Measurements from ENCODE around the gene DCLK3. TPM values are rescaled to one million over a fixed set of nuclear protein-coding genes. Genes with fewer than 3 reads are reported as not detected.

Gene DCLK3
- total and polyA plus RNA-seq, 5 experiments from 2014 or later: not detected

- Mint-ChIP-seq H3K4me1 (no peaks in the 10 kb centered on the region), H3K27ac (peak overlapping the region in 1 of 10 donors; percentile 18), H3K9me3 (peaks cover 4 to 32% (median 28%) of the 10 kb centered on the region in 9 donors), H3K4me3 (no peak overlapping the region), H3K27me3 (peaks cover 0 to 8% (median 4%) of the 10 kb centered on the region in 5 donors), H3K36me3 (peaks cover 3 to 26% (median 4%) of the 10 kb centered on the region in 3 donors)
- POLR2A ChIA-PET: no interaction called here
- ATAC-seq (no peak), DNase-seq (no peak)
Measured at GRCh38 chr3:36674816-36675215, 89.5 kb downstream of the DCLK3 start.

GRCh38 chr3:36669764-36670163 lies 94.6 kb downstream of the DCLK3 start:
- Mint-ChIP-seq H3K36me3 (no peaks in the 10 kb centered on the region), H3K9me3 (peaks cover 0 to 8% (median 0%) of the 10 kb centered on the region in 9 donors), H3K4me3 (no peak overlapping the region), H3K27ac (no peak overlapping the region), H3K4me1 (no peaks in the 10 kb centered on the region), H3K27me3 (peaks cover 6 to 25% (median 11%) of the 10 kb centered on the region in 5 donors)
- no peak for DNase-seq
- POLR2A ChIA-PET: no interaction called here
- ATAC-seq: no peak

- Mint-ChIP-seq H3K36me3 (no peaks in the 10 kb centered on the region), H3K27ac (no peak overlapping the region), H3K27me3 (peaks cover 5 to 25% (median 8%) of the 10 kb centered on the region in 5 donors), H3K4me1 (no peaks in the 10 kb centered on the region), H3K4me3 (no peak overlapping the region), H3K9me3 (peaks cover 0 to 8% (median 0%) of the 10 kb centered on the region in 9 donors)
- POLR2A ChIA-PET: no interaction called here
- DNase-seq (no peak), ATAC-seq (no peak)
Measured at GRCh38 chr3:36666166-36666565, 98.2 kb downstream of the DCLK3 start.

- H3K36me3 Mint-ChIP-seq: no peaks in the 10 kb centered on the region
- no peak overlapping the region for H3K4me3 Mint-ChIP-seq
- H3K9me3 Mint-ChIP-seq: peaks cover 0 to 8% (median 0%) of the 10 kb centered on the region in 9 donors
- ATAC-seq (no peak), DNase-seq (no peak)
- H3K4me1 Mint-ChIP-seq: no peaks in the 10 kb centered on the region
- peaks cover 1 to 15% (median 10%) of the 10 kb centered on the region in 5 donors for H3K27me3 Mint-ChIP-seq
- H3K27ac Mint-ChIP-seq: no peak overlapping the region
- POLR2A ChIA-PET: no interaction called here
Measured at GRCh38 chr3:36663666-36664291, 100.6 kb downstream of the DCLK3 start.

GRCh38 chr3:36662626-36663025 lies 101.7 kb downstream of the DCLK3 start:
- Mint-ChIP-seq H3K9me3 (peaks cover 0 to 5% (median 0%) of the 10 kb centered on the region in 9 donors), H3K27me3 (peaks cover 9 to 19% (median 12%) of the 10 kb centered on the region in 5 donors), H3K4me3 (no peak overlapping the region), H3K4me1 (no peaks in the 10 kb centered on the region), H3K36me3 (no peaks in the 10 kb centered on the region), H3K27ac (no peak overlapping the region)
- POLR2A ChIA-PET: no interaction called here
- DNase-seq (no peak), ATAC-seq (no peak)

Other genes starting within 250 kb of the DCLK3 start
- gene TRANK1, start 180.5 kb upstream of the DCLK3 start, total RNA-seq: 10 to 100 TPM; 84.5 to 92.3 TPM
- gene TRANK1, start 180.5 kb upstream of the DCLK3 start, polyA plus RNA-seq: 10 to 100 TPM; 16.0 to 20.3 (median 17.9) TPM
- 10 to 100 TPM; 43.3 to 43.5 TPM for gene EPM2AIP1, start 228.6 kb upstream of the DCLK3 start, total RNA-seq
- 1 to 10 TPM; 5.1 to 6.1 (median 5.2) TPM for gene EPM2AIP1, start 228.6 kb upstream of the DCLK3 start, polyA plus RNA-seq
- 10 to 100 TPM; 34.6 to 36.1 TPM for gene MLH1, start 229.0 kb upstream of the DCLK3 start, total RNA-seq
- gene MLH1, start 229.0 kb upstream of the DCLK3 start, polyA plus RNA-seq: 10 to 100 TPM; 17.1 to 24.4 (median 24.0) TPM

Data from naive thymus-derived CD8-positive, alpha-beta T cell (primary cell).